ENCODE data around the gene GLRB.

The GLRB gene

DNA sequence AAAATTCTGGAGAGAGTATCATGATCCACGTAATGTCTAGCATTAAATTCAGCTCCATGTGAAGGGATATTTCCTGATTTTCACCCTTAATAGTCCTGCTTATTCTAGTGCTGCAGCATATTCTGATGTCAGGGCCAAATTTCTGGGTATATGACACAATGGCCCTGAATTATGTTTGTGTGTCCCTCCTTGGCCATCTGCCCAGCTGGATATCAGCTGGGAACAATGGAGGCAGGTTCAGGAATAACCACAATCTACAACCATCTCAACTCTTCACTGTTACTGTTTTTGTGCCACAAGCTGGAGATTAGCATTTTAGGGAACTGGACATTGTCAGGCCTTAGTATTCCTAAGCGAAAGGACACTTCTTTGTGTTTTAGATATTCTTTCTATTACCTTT is 3.5 kb downstream of the GLRB start:
- no peak for DNase-seq
- Histone ChIP-seq H3K27me3 (peaks cover 21% of the 10 kb centered on the region), H3K36me3 (no peaks in the 10 kb centered on the region), H3K4me1 (no peaks in the 10 kb centered on the region), H3K9me3 (no peaks in the 10 kb centered on the region), H3K4me3 (ENCODE audit: low read depth, low read length) (no peak overlapping the region)
- TF ChIP-seq, protein P1, sequence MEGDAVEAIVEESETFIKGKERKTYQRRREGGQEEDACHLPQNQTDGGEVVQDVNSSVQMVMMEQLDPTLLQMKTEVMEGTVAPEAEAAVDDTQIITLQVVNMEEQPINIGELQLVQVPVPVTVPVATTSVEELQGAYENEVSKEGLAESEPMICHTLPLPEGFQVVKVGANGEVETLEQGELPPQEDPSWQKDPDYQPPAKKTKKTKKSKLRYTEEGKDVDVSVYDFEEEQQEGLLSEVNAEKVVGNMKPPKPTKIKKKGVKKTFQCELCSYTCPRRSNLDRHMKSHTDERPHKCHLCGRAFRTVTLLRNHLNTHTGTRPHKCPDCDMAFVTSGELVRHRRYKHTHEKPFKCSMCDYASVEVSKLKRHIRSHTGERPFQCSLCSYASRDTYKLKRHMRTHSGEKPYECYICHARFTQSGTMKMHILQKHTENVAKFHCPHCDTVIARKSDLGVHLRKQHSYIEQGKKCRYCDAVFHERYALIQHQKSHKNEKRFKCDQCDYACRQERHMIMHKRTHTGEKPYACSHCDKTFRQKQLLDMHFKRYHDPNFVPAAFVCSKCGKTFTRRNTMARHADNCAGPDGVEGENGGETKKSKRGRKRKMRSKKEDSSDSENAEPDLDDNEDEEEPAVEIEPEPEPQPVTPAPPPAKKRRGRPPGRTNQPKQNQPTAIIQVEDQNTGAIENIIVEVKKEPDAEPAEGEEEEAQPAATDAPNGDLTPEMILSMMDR (IDR thresholded peaks at IDR 0.05; ENCODE audit: low read depth, low read length), result no peak

DNA sequence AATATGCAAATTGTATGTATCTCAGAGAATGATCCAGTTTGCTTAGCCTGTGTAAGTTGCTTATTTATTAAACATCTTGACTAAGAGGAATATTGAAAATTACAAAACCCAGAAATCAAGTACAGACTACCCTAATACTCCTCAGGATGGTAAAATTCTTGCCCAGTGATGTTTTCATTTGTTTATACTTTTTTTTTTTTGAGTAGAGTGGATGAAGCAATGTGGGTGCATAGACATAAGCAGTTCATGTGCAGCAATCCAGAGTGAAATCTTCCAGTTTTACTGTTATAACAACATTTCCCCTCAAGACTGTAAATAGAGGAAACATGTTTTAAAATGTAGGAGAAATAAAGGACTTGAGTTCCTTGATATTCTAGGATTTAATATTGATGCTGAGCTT is 4.7 kb downstream of the GLRB start:
- Histone ChIP-seq H3K9me3 (no peaks in the 10 kb centered on the region), H3K4me3 (ENCODE audit: low read depth, low read length) (no peak overlapping the region), H3K36me3 (no peaks in the 10 kb centered on the region), H3K27me3 (peaks cover 17% of the 10 kb centered on the region), H3K4me1 (no peaks in the 10 kb centered on the region)
- no peak for DNase-seq
- TF ChIP-seq, protein P1 (IDR thresholded peaks at IDR 0.05; ENCODE audit: low read depth, low read length), result no peak

DNA sequence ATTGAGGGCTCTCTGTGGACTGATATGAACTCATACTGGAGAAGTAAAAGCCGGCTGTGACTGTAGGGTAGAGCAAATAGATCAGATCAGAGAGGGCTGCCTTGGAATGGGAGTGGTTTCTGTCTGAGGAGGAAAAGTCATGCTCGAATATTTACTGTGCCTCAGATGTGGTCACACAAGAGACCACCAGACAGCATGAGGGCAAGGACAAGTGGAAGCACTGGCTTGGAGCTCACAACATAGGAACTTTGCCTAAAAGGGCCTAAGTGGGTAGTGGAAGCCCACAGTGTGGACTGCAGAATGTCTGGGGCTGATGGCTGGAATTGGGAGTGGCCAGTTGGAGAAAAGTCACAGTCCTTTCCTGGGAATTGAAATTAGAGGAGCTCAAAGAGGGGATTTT is 19.8 kb downstream of the GLRB start:
- DNase-seq, result no peak
- no peaks in the 10 kb centered on the region for H3K27me3 ChIP-seq
- TF ChIP-seq, protein P1 (IDR thresholded peaks at IDR 0.05; ENCODE audit: low read depth, low read length), result no peak
- no peaks in the 10 kb centered on the region for H3K4me1 ChIP-seq
- no peak overlapping the region for H3K4me3 ChIP-seq (ENCODE audit: low read depth, low read length)
- no peaks in the 10 kb centered on the region for H3K36me3 ChIP-seq
- H3K9me3 ChIP-seq, result no peaks in the 10 kb centered on the region

DNA sequence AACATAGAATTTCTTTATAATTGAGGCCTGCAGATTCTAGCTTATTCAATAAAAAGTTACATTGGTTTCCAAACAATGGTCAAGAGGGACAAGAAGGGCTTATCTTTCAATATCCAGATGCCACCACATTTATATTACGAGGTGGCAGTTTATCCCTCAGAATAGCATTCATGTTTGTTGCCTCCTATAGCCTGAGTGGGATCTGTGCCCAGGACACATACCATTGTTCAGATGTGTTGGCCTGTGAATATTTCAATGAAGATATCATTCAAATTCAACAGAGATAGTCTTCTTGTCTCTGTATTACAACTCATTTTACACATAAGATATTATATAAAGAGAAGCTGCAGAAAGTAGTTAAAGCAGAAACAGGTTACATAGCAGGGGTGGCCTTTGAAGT is 20.5 kb downstream of the GLRB start:
- no peaks in the 10 kb centered on the region for H3K9me3 ChIP-seq
- no peaks in the 10 kb centered on the region for H3K4me1 ChIP-seq
- H3K27me3 ChIP-seq, result no peaks in the 10 kb centered on the region
- TF ChIP-seq, protein P1 (IDR thresholded peaks at IDR 0.05; ENCODE audit: low read depth, low read length), result no peak
- no peak for DNase-seq
- no peak overlapping the region for H3K4me3 ChIP-seq (ENCODE audit: low read depth, low read length)
- no peaks in the 10 kb centered on the region for H3K36me3 ChIP-seq

DNA sequence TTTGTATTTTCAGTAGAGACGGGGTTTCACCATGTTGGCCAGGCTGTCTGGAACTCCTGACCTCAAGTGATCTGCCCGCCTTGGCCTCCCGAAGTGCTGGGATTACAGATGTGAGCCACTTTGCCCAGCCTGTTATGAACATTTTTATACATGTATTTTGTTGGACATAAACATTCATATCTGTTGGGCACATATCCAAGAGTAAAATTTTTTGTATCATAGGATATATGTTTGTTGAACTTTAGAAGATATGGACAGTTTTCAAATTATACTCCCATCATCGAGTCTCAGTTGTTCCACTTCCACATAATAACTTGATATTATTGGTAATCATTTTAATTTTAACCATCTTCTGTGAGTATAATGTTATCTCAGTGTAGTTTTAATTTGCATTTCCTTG is 23.6 kb downstream of the GLRB start:
- no peaks in the 10 kb centered on the region for H3K9me3 ChIP-seq
- no peaks in the 10 kb centered on the region for H3K4me1 ChIP-seq
- TF ChIP-seq, protein P1 (IDR thresholded peaks at IDR 0.05; ENCODE audit: low read depth, low read length), result no peak
- H3K27me3 ChIP-seq, result no peaks in the 10 kb centered on the region
- no peak overlapping the region for H3K4me3 ChIP-seq (ENCODE audit: low read depth, low read length)
- no peak for DNase-seq
- H3K36me3 ChIP-seq, result no peaks in the 10 kb centered on the region

DNA sequence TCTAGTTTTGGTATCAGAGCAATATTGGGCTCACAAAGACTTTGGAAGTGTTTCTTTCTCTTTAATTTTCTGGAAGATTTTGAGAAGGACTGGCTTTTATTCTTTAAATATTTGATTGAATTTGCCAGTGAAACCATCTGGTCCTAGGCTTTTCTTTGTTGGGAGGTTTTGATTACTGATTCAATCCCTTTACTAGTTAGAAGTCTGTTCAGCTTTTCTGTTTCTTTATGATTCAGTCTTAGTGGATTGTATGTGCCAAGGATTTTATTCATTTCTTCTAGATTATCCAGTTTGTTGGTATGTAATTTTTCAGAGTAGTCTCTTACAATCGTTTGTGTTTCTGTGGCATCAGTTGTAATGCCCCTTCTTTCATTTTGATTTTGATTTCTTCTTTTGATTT is 28.6 kb downstream of the GLRB start:
- DNase-seq, result no peak
- no peaks in the 10 kb centered on the region for H3K36me3 ChIP-seq
- TF ChIP-seq, protein P1 (IDR thresholded peaks at IDR 0.05; ENCODE audit: low read depth, low read length), result no peak
- H3K4me3 ChIP-seq (ENCODE audit: low read depth, low read length), result no peak overlapping the region
- H3K4me1 ChIP-seq, result no peaks in the 10 kb centered on the region
- H3K27me3 ChIP-seq, result no peaks in the 10 kb centered on the region
- no peaks in the 10 kb centered on the region for H3K9me3 ChIP-seq
